HCT116 (cell line): ENCODE results near the gene ARHGEF12.

Experiments
- JUND ChIP-seq: IDR thresholded peaks from 2 replicates; pipeline ENCODE4 v1.6.1; 2012
- TF ChIP-seq, protein P1 (sequence below), 3 experiments: fragments of 200-600 bp in 1 of 3; sonication (generic) in 1 of 3; IDR thresholded peaks in 2 of 3; conservative IDR thresholded peaks in 1 of 3; 2 replicates each; pipeline ENCODE4 v1.5.1; 2012 to 2017; ENCODE audit warnings: low read depth in 2 of 3, low read length in 2 of 3, antibody characterized with exemption in 1 of 3, borderline replicate concordance in 1 of 3, control low read depth in 1 of 3, mild to moderate bottlenecking in 1 of 3, mixed read lengths in 1 of 3, mixed run types in 1 of 3, moderate library complexity in 1 of 3; ENCODE audit not compliant: insufficient read depth in 1 of 3

DNA sequence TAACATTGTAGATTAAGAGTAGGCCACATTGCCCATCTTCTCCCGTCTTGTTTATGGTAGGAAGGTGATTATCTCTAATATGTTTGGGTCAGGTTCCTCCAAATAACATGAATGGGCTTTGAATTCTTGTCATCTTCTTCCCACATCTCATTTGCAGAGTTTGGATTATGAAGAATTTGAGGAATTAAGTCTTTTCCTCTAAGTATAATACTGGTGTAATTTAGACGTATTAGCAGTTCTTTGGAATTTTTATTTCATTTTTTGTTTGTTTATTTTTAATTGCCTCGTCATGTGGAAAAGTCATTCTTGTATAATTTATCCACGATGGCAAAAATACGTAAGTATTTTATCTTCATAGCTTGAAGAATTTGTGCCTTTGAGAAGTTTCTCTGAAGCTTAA is 73.4 kb downstream of the ARHGEF12 start:
- TF ChIP-seq, protein P1, sequence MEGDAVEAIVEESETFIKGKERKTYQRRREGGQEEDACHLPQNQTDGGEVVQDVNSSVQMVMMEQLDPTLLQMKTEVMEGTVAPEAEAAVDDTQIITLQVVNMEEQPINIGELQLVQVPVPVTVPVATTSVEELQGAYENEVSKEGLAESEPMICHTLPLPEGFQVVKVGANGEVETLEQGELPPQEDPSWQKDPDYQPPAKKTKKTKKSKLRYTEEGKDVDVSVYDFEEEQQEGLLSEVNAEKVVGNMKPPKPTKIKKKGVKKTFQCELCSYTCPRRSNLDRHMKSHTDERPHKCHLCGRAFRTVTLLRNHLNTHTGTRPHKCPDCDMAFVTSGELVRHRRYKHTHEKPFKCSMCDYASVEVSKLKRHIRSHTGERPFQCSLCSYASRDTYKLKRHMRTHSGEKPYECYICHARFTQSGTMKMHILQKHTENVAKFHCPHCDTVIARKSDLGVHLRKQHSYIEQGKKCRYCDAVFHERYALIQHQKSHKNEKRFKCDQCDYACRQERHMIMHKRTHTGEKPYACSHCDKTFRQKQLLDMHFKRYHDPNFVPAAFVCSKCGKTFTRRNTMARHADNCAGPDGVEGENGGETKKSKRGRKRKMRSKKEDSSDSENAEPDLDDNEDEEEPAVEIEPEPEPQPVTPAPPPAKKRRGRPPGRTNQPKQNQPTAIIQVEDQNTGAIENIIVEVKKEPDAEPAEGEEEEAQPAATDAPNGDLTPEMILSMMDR (IDR thresholded peaks at IDR 0.05 in 2 of 3, conservative IDR thresholded peaks at IDR 0.05 in 1 of 3; ENCODE audit: borderline replicate concordance in 1 of 3, insufficient read depth in 1 of 3, low read depth in 2 of 3, low read length in 2 of 3), result no peak
- no peak for TF ChIP-seq JUND
